WTC11 (cell line): ENCODE data around the gene ADGRB2. TPM values are rescaled to one million over a fixed set of nuclear protein-coding genes. Genes with fewer than 3 reads are reported as not detected.

Source experiments
- ATAC-seq: fragments of 200-7000 bp; cut with Tn5 transposase; 2 replicates; pipeline ENCODE4 v1.10.0; 2021; ENCODE audit warnings: mild to moderate bottlenecking, moderate library complexity
- CTCF ChIA-PET: fragments of 300-600 bp; sonication (Branson Sonifier 250); formaldehyde crosslinking; loops from one replicate; lab custom pipeline; 2021; ENCODE audit warnings: antibody characterized with exemption; lab: Charles Lee
- POLR2A ChIA-PET: fragments of 350-600 bp; sonication (Branson Sonifier 250); formaldehyde crosslinking; loops from one replicate; lab custom pipeline; 2021; ENCODE audit warnings: antibody characterized with exemption; lab: Charles Lee
- DNase-seq: peaks from one replicate; pipeline ENCODE4 v3.0.0; 2021; ENCODE audit warnings: low spot score
- H3K27ac Mint-ChIP-seq: 2 replicates; pipeline ENCODE4 v1.8.0; 2021; ENCODE audit warnings: mixed read lengths
- H3K27me3 Mint-ChIP-seq: 2 replicates; pipeline ENCODE4 v1.8.0; 2021; ENCODE audit warnings: low read depth, mild to moderate bottlenecking, moderate library complexity, mixed read lengths
- H3K36me3 Mint-ChIP-seq: 2 replicates; pipeline ENCODE4 v1.8.0; 2021; ENCODE audit warnings: mixed read lengths
- H3K4me1 Mint-ChIP-seq: 2 replicates; pipeline ENCODE4 v1.8.0; 2022; ENCODE audit warnings: mixed read lengths
- H3K4me3 Mint-ChIP-seq: 2 replicates; pipeline ENCODE4 v1.8.0; 2021; ENCODE audit warnings: mild to moderate bottlenecking, moderate library complexity, mixed read lengths
- H3K9me3 Mint-ChIP-seq: 2 replicates; pipeline ENCODE4 v1.8.0; 2021; ENCODE audit warnings: mixed read lengths
- CREM ChIP-seq: sonication (generic); formaldehyde crosslinking; IDR thresholded peaks from 2 replicates; pipeline ENCODE4 v1.8.1; 2022; ENCODE audit warnings: mild to moderate bottlenecking, missing genetic modification reagents, moderate library complexity
- ELF4 ChIP-seq: sonication (generic); formaldehyde crosslinking; IDR thresholded peaks from 2 replicates; pipeline ENCODE4 v1.8.1; 2022; ENCODE audit warnings: low read depth, mild to moderate bottlenecking, moderate library complexity, missing genetic modification reagents
- HMGA2 ChIP-seq: fragments of 250-450 bp; sonication (Bioruptor Pico); IDR thresholded peaks from 2 replicates; pipeline ENCODE4 v1.4.0; 2021; ENCODE audit warnings: mild to moderate bottlenecking, moderate library complexity
- JAZF1 ChIP-seq: fragments of 250-450 bp; sonication (Bioruptor Pico); IDR thresholded peaks from 2 replicates; pipeline ENCODE4 v1.9.0; 2021; ENCODE audit warnings: moderate library complexity, mild to moderate bottlenecking, inconsistent platforms
- NFYB ChIP-seq: sonication (generic); formaldehyde crosslinking; conservative IDR thresholded peaks from 2 replicates; pipeline ENCODE4 v1.8.0; 2022; ENCODE audit warnings: low read depth, missing genetic modification reagents
- NR2C2 ChIP-seq: sonication (generic); formaldehyde crosslinking; IDR thresholded peaks from 2 replicates; pipeline ENCODE4 v1.8.0; 2022; ENCODE audit warnings: mild to moderate bottlenecking, missing genetic modification reagents
- RELA ChIP-seq: sonication (generic); formaldehyde crosslinking; IDR thresholded peaks from 2 replicates; pipeline ENCODE4 v1.8.1; 2022; ENCODE audit warnings: missing genetic modification reagents, mild to moderate bottlenecking, borderline replicate concordance
- SOX15 ChIP-seq: fragments of 250-450 bp; sonication (Bioruptor Pico); IDR thresholded peaks from 2 replicates; pipeline ENCODE4 v1.9.0; 2021; ENCODE audit warnings: mild to moderate bottlenecking
- TEAD1 ChIP-seq: sonication (generic); formaldehyde crosslinking; IDR thresholded peaks from 2 replicates; pipeline ENCODE4 v1.8.0; 2022; ENCODE audit warnings: mild to moderate bottlenecking, missing genetic modification reagents
- ZBTB21 ChIP-seq: sonication (generic); formaldehyde crosslinking; IDR thresholded peaks from 2 replicates; pipeline ENCODE4 v1.8.1; 2023; ENCODE audit warnings: mild to moderate bottlenecking, missing genetic modification reagents, borderline replicate concordance
- ZNF317 ChIP-seq: sonication (generic); formaldehyde crosslinking; IDR thresholded peaks from 2 replicates; pipeline ENCODE4 v1.8.1; 2023; ENCODE audit warnings: low read depth, mild to moderate bottlenecking, moderate library complexity, missing genetic modification reagents, borderline replicate concordance
- ZNF396 ChIP-seq: fragments of 250-450 bp; sonication (Bioruptor Pico); IDR thresholded peaks from 2 replicates; pipeline ENCODE4 v1.8.0; 2021; ENCODE audit warnings: mild to moderate bottlenecking, moderate library complexity, borderline replicate concordance
- total RNA-seq: library from RNA; stranded (reverse); gene quantifications from 3 replicates; pipeline ENCODE4 v1.2.3, GENCODE V29; 2021
- TF ChIP-seq, protein P1 (sequence below): sonication (generic); formaldehyde crosslinking; IDR thresholded peaks from 2 replicates; pipeline ENCODE4 v1.8.0; 2022; ENCODE audit warnings: missing genetic modification reagents
- TF ChIP-seq, protein P2 (sequence below): fragments of 250-450 bp; sonication (Bioruptor Pico); IDR thresholded peaks from 2 replicates; pipeline ENCODE4 v1.9.0; 2021; ENCODE audit warnings: mild to moderate bottlenecking
- TF ChIP-seq, protein P3 (sequence below): sonication (generic); formaldehyde crosslinking; IDR thresholded peaks from 2 replicates; pipeline ENCODE4 v1.8.1; 2023; ENCODE audit warnings: mild to moderate bottlenecking, missing genetic modification reagents, moderate library complexity
- TF ChIP-seq, protein P4 (sequence below): fragments of 250-450 bp; sonication (Bioruptor Pico); IDR thresholded peaks from 2 replicates; pipeline ENCODE4 v1.9.0; 2021; ENCODE audit warnings: mild to moderate bottlenecking
- TF ChIP-seq, protein P5 (sequence below): sonication (generic); formaldehyde crosslinking; IDR thresholded peaks from 2 replicates; pipeline ENCODE4 v1.8.0; 2022; ENCODE audit warnings: mild to moderate bottlenecking, missing genetic modification reagents
- TF ChIP-seq, protein P6 (sequence below): sonication (generic); formaldehyde crosslinking; IDR thresholded peaks from 2 replicates; pipeline ENCODE4 v1.8.1; 2022; ENCODE audit warnings: mild to moderate bottlenecking, moderate library complexity, missing genetic modification reagents

The ADGRB2 gene
- total RNA-seq, 1 experiment from 2014 or later, result 39.3 TPM

DNA sequence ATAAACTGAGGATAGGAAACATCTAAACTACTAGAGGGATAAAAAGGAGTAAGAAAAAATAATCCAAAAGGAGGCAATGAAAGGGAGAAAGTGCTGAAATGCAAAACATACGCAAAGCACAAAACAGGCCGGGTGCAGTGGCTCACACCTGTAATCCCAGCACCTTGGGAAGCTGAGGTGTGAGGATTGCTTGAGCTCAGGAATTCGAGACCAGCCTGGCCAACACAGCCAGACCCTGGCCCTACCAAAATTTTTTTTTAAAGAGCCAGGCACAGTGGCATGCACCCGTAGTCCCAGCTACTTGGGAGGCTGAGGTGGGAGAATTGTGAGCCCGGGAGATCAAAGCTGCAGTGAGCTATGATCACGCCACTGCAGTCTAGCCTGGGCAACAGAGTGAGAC, 41.2 kb upstream of the ADGRB2 start (continued):
- TF ChIP-seq, protein P1, sequence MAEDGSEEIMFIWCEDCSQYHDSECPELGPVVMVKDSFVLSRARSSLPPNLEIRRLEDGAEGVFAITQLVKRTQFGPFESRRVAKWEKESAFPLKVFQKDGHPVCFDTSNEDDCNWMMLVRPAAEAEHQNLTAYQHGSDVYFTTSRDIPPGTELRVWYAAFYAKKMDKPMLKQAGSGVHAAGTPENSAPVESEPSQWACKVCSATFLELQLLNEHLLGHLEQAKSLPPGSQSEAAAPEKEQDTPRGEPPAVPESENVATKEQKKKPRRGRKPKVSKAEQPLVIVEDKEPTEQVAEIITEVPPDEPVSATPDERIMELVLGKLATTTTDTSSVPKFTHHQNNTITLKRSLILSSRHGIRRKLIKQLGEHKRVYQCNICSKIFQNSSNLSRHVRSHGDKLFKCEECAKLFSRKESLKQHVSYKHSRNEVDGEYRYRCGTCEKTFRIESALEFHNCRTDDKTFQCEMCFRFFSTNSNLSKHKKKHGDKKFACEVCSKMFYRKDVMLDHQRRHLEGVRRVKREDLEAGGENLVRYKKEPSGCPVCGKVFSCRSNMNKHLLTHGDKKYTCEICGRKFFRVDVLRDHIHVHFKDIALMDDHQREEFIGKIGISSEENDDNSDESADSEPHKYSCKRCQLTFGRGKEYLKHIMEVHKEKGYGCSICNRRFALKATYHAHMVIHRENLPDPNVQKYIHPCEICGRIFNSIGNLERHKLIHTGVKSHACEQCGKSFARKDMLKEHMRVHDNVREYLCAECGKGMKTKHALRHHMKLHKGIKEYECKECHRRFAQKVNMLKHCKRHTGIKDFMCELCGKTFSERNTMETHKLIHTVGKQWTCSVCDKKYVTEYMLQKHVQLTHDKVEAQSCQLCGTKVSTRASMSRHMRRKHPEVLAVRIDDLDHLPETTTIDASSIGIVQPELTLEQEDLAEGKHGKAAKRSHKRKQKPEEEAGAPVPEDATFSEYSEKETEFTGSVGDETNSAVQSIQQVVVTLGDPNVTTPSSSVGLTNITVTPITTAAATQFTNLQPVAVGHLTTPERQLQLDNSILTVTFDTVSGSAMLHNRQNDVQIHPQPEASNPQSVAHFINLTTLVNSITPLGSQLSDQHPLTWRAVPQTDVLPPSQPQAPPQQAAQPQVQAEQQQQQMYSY, result no peak
- TF ChIP-seq, all 79 proteins: peak for 2

DNA sequence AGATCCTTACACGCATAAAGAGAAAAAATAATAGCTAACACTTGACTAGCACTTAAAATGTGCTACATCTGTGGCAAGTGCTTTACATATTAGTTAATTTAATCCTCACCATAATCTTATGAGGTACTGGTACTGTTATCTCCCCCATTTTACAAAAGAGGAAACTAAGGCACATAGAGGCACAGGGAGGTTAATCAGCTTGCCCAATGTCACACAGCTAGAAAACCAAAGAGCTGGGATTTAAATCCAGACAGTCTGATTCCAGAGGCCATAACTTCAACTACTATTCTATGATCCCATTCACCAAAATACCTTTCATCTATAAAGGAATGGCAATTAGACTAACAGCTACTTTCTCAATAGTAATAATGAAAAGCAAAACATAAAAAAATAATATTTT, 40.0 kb upstream of the ADGRB2 start:
- DNase-seq, result no peak
- no peak overlapping the region for H3K27ac Mint-ChIP-seq
- no peak overlapping the region for H3K4me3 Mint-ChIP-seq
- H3K4me1 Mint-ChIP-seq, result peaks cover 20% of the 10 kb centered on the region
- no peaks in the 10 kb centered on the region for H3K9me3 Mint-ChIP-seq
- ATAC-seq, result no peak
- CTCF ChIA-PET, result interaction anchor here (1.0 to 2.3 kb wide), 2 partner anchors 15 to 160 kb away, joined by 6 to 7 read pairs; no protein-coding TSS in a partner anchor
- POLR2A ChIA-PET, result no interaction called here
- H3K27me3 Mint-ChIP-seq, result no peaks in the 10 kb centered on the region; the same call in 1 of the 2 replicates
- TF ChIP-seq, protein P2, sequence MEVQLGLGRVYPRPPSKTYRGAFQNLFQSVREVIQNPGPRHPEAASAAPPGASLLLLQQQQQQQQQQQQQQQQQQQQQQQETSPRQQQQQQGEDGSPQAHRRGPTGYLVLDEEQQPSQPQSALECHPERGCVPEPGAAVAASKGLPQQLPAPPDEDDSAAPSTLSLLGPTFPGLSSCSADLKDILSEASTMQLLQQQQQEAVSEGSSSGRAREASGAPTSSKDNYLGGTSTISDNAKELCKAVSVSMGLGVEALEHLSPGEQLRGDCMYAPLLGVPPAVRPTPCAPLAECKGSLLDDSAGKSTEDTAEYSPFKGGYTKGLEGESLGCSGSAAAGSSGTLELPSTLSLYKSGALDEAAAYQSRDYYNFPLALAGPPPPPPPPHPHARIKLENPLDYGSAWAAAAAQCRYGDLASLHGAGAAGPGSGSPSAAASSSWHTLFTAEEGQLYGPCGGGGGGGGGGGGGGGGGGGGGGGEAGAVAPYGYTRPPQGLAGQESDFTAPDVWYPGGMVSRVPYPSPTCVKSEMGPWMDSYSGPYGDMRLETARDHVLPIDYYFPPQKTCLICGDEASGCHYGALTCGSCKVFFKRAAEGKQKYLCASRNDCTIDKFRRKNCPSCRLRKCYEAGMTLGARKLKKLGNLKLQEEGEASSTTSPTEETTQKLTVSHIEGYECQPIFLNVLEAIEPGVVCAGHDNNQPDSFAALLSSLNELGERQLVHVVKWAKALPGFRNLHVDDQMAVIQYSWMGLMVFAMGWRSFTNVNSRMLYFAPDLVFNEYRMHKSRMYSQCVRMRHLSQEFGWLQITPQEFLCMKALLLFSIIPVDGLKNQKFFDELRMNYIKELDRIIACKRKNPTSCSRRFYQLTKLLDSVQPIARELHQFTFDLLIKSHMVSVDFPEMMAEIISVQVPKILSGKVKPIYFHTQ (CRISPR knock-in tag), result no peak
- TF ChIP-seq NFYB (CRISPR knock-in tag), result no peak
- TF ChIP-seq RELA (CRISPR knock-in tag), result no peak
- TF ChIP-seq, protein P3, sequence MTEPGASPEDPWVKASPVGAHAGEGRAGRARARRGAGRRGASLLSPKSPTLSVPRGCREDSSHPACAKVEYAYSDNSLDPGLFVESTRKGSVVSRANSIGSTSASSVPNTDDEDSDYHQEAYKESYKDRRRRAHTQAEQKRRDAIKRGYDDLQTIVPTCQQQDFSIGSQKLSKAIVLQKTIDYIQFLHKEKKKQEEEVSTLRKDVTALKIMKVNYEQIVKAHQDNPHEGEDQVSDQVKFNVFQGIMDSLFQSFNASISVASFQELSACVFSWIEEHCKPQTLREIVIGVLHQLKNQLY (CRISPR knock-in tag), result no peak
- TF ChIP-seq ZBTB21 (CRISPR knock-in tag), result no peak
- no peak for TF ChIP-seq TEAD1 (CRISPR knock-in tag)
- no peak for TF ChIP-seq CREM (CRISPR knock-in tag)
- no peak for TF ChIP-seq SOX15 (CRISPR knock-in tag)
- TF ChIP-seq HMGA2 (CRISPR knock-in tag), result no peak
- TF ChIP-seq, protein P4, sequence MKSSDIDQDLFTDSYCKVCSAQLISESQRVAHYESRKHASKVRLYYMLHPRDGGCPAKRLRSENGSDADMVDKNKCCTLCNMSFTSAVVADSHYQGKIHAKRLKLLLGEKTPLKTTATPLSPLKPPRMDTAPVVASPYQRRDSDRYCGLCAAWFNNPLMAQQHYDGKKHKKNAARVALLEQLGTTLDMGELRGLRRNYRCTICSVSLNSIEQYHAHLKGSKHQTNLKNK (CRISPR knock-in tag), result no peak
- no peak for TF ChIP-seq ZNF317 (CRISPR knock-in tag)
- TF ChIP-seq, protein P5, sequence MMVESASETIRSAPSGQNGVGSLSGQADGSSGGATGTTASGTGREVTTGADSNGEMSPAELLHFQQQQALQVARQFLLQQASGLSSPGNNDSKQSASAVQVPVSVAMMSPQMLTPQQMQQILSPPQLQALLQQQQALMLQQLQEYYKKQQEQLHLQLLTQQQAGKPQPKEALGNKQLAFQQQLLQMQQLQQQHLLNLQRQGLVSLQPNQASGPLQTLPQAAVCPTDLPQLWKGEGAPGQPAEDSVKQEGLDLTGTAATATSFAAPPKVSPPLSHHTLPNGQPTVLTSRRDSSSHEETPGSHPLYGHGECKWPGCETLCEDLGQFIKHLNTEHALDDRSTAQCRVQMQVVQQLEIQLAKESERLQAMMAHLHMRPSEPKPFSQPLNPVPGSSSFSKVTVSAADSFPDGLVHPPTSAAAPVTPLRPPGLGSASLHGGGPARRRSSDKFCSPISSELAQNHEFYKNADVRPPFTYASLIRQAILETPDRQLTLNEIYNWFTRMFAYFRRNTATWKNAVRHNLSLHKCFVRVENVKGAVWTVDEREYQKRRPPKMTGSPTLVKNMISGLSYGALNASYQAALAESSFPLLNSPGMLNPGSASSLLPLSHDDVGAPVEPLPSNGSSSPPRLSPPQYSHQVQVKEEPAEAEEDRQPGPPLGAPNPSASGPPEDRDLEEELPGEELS (CRISPR knock-in tag), result no peak
- TF ChIP-seq, all 79 proteins: peak for 0
- no peaks in the 10 kb centered on the region for H3K36me3 Mint-ChIP-seq

DNA sequence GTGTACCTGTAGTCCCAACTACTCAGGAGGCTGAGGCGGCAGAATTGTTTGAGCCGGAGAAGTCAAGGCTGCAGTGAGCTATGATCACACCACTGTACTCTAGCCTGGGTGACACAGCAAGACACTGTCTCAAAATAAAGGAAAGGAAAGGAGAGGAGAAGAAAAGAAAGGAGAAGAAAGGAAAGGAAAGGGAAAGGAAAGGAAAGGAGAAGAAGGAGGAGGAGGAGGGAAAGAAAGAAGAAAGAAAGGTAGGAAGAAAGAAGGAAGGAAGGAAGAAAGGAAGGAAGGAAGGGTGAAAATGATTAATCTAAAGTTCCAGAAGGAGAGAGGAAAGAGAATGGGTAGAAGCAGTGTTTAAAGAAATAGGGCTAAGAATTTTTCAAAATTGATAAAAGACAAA, 39.5 kb upstream of the ADGRB2 start:
- DNase-seq, result no peak
- ChIA-PET CTCF (interaction anchor here (1.0 to 2.3 kb wide), 2 partner anchors 15 to 160 kb away, joined by 6 to 7 read pairs; no protein-coding TSS in a partner anchor), POLR2A (no interaction called here)
- Mint-ChIP-seq H3K36me3 (no peaks in the 10 kb centered on the region), H3K4me3 (no peak overlapping the region), H3K4me1 (peaks cover 25% of the 10 kb centered on the region), H3K27me3 (no peaks in the 10 kb centered on the region; the same call in 1 of the 2 replicates), H3K27ac (no peak overlapping the region), H3K9me3 (no peaks in the 10 kb centered on the region)
- ATAC-seq, result no peak
- TF ChIP-seq NR2C2 (CRISPR knock-in tag), result no peak
- TF ChIP-seq, protein P6, sequence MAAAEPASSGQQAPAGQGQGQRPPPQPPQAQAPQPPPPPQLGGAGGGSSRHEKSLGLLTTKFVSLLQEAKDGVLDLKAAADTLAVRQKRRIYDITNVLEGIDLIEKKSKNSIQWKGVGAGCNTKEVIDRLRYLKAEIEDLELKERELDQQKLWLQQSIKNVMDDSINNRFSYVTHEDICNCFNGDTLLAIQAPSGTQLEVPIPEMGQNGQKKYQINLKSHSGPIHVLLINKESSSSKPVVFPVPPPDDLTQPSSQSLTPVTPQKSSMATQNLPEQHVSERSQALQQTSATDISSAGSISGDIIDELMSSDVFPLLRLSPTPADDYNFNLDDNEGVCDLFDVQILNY (CRISPR knock-in tag), result no peak
- TF ChIP-seq ELF4 (CRISPR knock-in tag), result no peak
- TF ChIP-seq ZNF396 (CRISPR knock-in tag), result no peak
- TF ChIP-seq, protein P3 (CRISPR knock-in tag), result no peak
- TF ChIP-seq JAZF1 (CRISPR knock-in tag), result no peak
- TF ChIP-seq, protein P5 (CRISPR knock-in tag), result no peak
